ENCODE data around the gene NPNT. TPM values are rescaled to one million over a fixed set of nuclear protein-coding genes. Genes with fewer than 3 reads are reported as not detected.

The NPNT gene
- total RNA-seq, 1 experiment from 2014 or later = 42.1 TPM

- H3K27ac Mint-ChIP-seq (ENCODE audit: unreplicated experiment) = no peak overlapping the region
- intact Hi-C loops (cut with micrococcal nuclease; ENCODE audit: unreplicated experiment) = no loop called here
Observed at GRCh38 chr4:105971036-105971435, 75.8 kb downstream of the NPNT start.

GRCh38 chr4:105972946-105973621, 77.8 kb downstream of the NPNT start:
- no TSS peak for BruUV-seq (replicated peaks)
- Mint-ChIP-seq H3K4me1 (ENCODE audit: low read depth, unreplicated experiment) (no peaks in the 10 kb centered on the region), H3K4me3 (ENCODE audit: unreplicated experiment) (no peak overlapping the region), H3K27me3 (ENCODE audit: insufficient read depth, unreplicated experiment) (no peaks in the 10 kb centered on the region), H3K27ac (ENCODE audit: unreplicated experiment) (no peak overlapping the region), H3K9me3 (ENCODE audit: unreplicated experiment) (peaks cover 1% of the 10 kb centered on the region), H3K36me3 (ENCODE audit: insufficient read depth, unreplicated experiment) (peaks cover 7% of the 10 kb centered on the region)
- TF ChIP-seq CTCF (IDR thresholded peaks at IDR 0.05; ENCODE audit: insufficient read depth in 1 of 2, low read depth in 1 of 2, low read length in 1 of 2, severe bottlenecking in 1 of 2, unreplicated experiment in 1 of 2) = no peak
- no peak overlapping the region for H3K4me3 ChIP-seq (ENCODE audit: low read depth, low read length)
- POLR2A ChIA-PET = no interaction called here
- CTCF ChIA-PET = interaction anchor here (0.6 kb wide), 1 partner anchor 142 kb away, joined by 4 read pairs; no protein-coding TSS in a partner anchor
- H3K36me3 ChIP-seq (ENCODE audit: control insufficient read depth, insufficient read depth, low read length) = no peaks in the 10 kb centered on the region; the same call in 1 of the 2 replicates
- no peaks in the 10 kb centered on the region for H3K9me3 ChIP-seq
- peaks cover 14% of the 10 kb centered on the region for H3K4me1 ChIP-seq
- no peak for DNase-seq
- intact Hi-C loops (cut with micrococcal nuclease; ENCODE audit: unreplicated experiment) = no loop called here
- H3K27me3 ChIP-seq (replicated peaks; ENCODE audit: control insufficient read depth, insufficient read depth, low read length) = no peaks in the 10 kb centered on the region

More at GRCh38 chr4:105971036-105971435, 75.8 kb downstream of the NPNT start:
- Histone ChIP-seq H3K4me1 (peaks cover 4% of the 10 kb centered on the region), H3K36me3 (ENCODE audit: control insufficient read depth, insufficient read depth, low read length) (no peaks in the 10 kb centered on the region; the same call in 1 of the 2 replicates), H3K27me3 (replicated peaks; ENCODE audit: control insufficient read depth, insufficient read depth, low read length) (no peaks in the 10 kb centered on the region), H3K4me3 (ENCODE audit: low read depth, low read length) (no peak overlapping the region), H3K9me3 (no peaks in the 10 kb centered on the region)
- Mint-ChIP-seq H3K27me3 (ENCODE audit: insufficient read depth, unreplicated experiment) (no peaks in the 10 kb centered on the region), H3K4me3 (ENCODE audit: unreplicated experiment) (no peak overlapping the region), H3K4me1 (ENCODE audit: low read depth, unreplicated experiment) (no peaks in the 10 kb centered on the region), H3K9me3 (ENCODE audit: unreplicated experiment) (no peaks in the 10 kb centered on the region), H3K36me3 (ENCODE audit: insufficient read depth, unreplicated experiment) (peaks cover 7% of the 10 kb centered on the region)
- ChIA-PET CTCF (no interaction called here), POLR2A (no interaction called here)
- TF ChIP-seq CTCF (IDR thresholded peaks at IDR 0.05; ENCODE audit: insufficient read depth in 1 of 2, low read depth in 1 of 2, low read length in 1 of 2, severe bottlenecking in 1 of 2, unreplicated experiment in 1 of 2) = no peak
- no peak for DNase-seq
- BruUV-seq (replicated peaks) = no TSS peak

GRCh38 chr4:105976915-105977314, 81.6 kb downstream of the NPNT start:
- ChIA-PET POLR2A (no interaction called here), CTCF (interaction anchor here (0.6 kb wide), 1 partner anchor 82 kb away, joined by 3 read pairs; the partner anchor contains the start of gene NPNT)

More at GRCh38 chr4:105976915-105977314, 81.6 kb downstream of the NPNT start:
- Histone ChIP-seq H3K27me3 (replicated peaks; ENCODE audit: control insufficient read depth, insufficient read depth, low read length) (no peaks in the 10 kb centered on the region), H3K9me3 (no peaks in the 10 kb centered on the region), H3K4me1 (peaks cover 14% of the 10 kb centered on the region), H3K4me3 (ENCODE audit: low read depth, low read length) (no peak overlapping the region), H3K36me3 (ENCODE audit: control insufficient read depth, insufficient read depth, low read length) (no peaks in the 10 kb centered on the region; the same call in 1 of the 2 replicates)
- intact Hi-C loops (cut with micrococcal nuclease; ENCODE audit: unreplicated experiment) = no loop called here
- no peaks in the 10 kb centered on the region for H3K27me3 Mint-ChIP-seq (ENCODE audit: insufficient read depth, unreplicated experiment)
- H3K9me3 Mint-ChIP-seq (ENCODE audit: unreplicated experiment) = peaks cover 13% of the 10 kb centered on the region
- no peak overlapping the region for H3K27ac Mint-ChIP-seq (ENCODE audit: unreplicated experiment)
- no peak overlapping the region for H3K4me3 Mint-ChIP-seq (ENCODE audit: unreplicated experiment)
- H3K36me3 Mint-ChIP-seq (ENCODE audit: insufficient read depth, unreplicated experiment) = peaks cover 7% of the 10 kb centered on the region
- no peak for TF ChIP-seq CTCF (IDR thresholded peaks at IDR 0.05; ENCODE audit: insufficient read depth in 1 of 2, low read depth in 1 of 2, low read length in 1 of 2, severe bottlenecking in 1 of 2, unreplicated experiment in 1 of 2)
- no peak for DNase-seq
- H3K4me1 Mint-ChIP-seq (ENCODE audit: low read depth, unreplicated experiment) = no peaks in the 10 kb centered on the region
- no TSS peak for BruUV-seq (replicated peaks)

All from Caco-2 (cell line).